HUES6 (cell line): ENCODE results near the gene GSG1L.
A peak's percentile ranks its signal among the peaks of the same experiment; 100 is the strongest.

Source experiments
- H3K27ac ChIP-seq: 2 replicates; pipeline ENCODE4 v1.7.0; 2013; ENCODE audit warnings: low read depth, mild to moderate bottlenecking, low read length, inconsistent platforms
- H3K27me3 ChIP-seq: 2 replicates; pipeline ENCODE4 v1.6.1; 2013; ENCODE audit warnings: low read length; ENCODE audit not compliant: control insufficient read depth, insufficient read depth
- H3K36me3 ChIP-seq: 2 replicates; pipeline ENCODE4 v1.6.1; 2013; ENCODE audit warnings: low read length; ENCODE audit not compliant: control insufficient read depth, insufficient read depth
- H3K4me1 ChIP-seq: 2 replicates; pipeline ENCODE4 v1.6.1; 2013; ENCODE audit warnings: low read length; ENCODE audit not compliant: control insufficient read depth, insufficient read depth
- H3K4me3 ChIP-seq: 2 replicates; pipeline ENCODE4 v1.5.1; 2013; ENCODE audit warnings: low read depth, low read length
- H3K9ac ChIP-seq: one replicate; pipeline ENCODE4 v1.6.1; 2013; ENCODE audit warnings: mild to moderate bottlenecking, low read length
- H3K9me3 ChIP-seq: 2 replicates; pipeline ENCODE4 v1.6.1; 2013; ENCODE audit warnings: low read depth, low read length; ENCODE audit not compliant: control insufficient read depth, insufficient read depth

GSG1L gene

DNA sequence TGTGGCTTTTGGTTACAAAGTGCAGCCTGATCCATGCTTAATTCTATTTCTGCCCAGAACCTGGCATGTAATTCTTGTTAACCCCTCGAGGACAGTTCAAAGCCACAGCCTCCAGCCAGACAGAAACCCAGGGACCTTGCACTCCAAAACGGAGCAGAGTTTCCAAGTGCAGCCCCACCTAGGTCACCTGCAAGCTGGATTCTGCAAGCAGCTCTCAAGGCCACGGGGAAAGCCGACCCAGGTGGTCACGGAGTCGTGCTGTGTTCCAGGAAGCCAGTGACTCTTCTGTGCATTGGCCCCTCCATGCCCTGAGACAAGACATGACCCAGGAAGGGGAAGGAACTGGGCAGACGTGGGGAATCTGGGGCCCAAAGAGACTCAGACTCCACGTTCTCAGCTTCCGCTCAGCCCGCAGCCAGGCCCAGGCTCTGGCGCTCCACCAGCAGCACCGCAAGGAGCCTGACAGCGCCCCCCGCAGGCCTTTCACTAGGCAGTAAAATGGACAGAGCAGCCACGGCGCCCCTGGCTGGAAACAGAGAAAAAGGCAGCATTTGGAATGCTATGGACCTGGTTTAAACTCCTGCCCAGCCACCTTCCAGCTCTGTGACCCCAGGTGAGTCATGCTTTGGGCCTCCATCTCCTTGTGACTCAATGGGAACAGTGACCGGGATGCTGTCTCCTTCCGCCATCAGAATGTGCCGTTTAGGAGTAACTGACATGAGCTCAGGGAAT lies 27.3 kb upstream of the GSG1L start:
- peaks cover 37% of the 10 kb centered on the region for H3K4me1 ChIP-seq
- no peaks in the 10 kb centered on the region for H3K27me3 ChIP-seq
- peak overlapping the region; percentile 24 for H3K9ac ChIP-seq
- peak overlapping the region; percentile 35; the same call in 1 of the 2 replicates for H3K27ac ChIP-seq
- no peaks in the 10 kb centered on the region for H3K9me3 ChIP-seq
- no peaks in the 10 kb centered on the region for H3K36me3 ChIP-seq
- H3K4me3 ChIP-seq = no peak overlapping the region

DNA sequence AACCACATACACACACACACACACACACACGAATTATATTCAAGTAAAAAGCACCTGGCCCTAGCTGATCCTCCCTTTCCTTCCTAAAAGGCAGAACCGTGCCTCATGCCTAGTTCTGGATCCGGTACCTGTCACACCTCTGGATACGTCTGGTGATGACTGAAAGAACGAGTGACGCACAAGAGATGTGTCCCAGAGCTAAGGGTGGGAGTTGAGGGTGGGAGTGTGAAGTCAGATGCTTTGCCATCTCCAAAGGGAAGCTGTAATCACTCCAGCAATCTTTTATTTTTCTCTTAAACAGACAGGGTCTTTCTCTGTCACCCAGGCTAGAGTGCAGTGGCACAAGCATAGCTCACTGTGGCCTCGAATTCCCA lies 26.5 kb upstream of the GSG1L start:
- Histone ChIP-seq H3K4me1 (peaks cover 37% of the 10 kb centered on the region), H3K9me3 (no peaks in the 10 kb centered on the region), H3K27ac (no peak overlapping the region), H3K9ac (no peak overlapping the region), H3K27me3 (no peaks in the 10 kb centered on the region), H3K36me3 (no peaks in the 10 kb centered on the region), H3K4me3 (no peak overlapping the region)

DNA sequence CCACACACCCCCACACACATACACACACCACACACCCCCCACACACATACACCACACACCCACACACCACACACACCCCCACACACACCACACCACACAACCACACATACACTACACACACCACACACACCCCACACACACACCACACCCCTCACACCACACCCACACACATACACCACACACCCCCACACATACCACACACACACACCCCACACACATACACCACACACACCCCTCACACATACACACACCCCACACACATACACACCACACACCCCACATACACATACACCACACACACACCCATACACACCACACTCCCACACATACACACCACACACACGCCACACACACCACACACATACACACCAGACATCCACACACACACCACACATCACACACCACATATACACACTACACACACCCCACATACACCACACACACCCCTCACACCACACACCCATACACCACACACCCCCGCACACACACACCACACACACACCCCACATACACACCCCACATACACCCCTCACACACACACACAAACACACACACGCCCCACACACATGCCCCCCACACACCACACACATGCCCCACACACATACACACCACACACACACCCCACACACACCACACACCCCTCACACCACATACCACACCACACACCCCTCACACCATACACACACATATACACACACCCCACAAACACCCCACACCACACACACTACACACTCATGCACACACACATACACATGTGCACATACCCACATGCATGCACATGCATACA lies 25.9 kb upstream of the GSG1L start:
- H3K36me3 ChIP-seq = no peaks in the 10 kb centered on the region
- H3K9ac ChIP-seq = no peak overlapping the region

DNA sequence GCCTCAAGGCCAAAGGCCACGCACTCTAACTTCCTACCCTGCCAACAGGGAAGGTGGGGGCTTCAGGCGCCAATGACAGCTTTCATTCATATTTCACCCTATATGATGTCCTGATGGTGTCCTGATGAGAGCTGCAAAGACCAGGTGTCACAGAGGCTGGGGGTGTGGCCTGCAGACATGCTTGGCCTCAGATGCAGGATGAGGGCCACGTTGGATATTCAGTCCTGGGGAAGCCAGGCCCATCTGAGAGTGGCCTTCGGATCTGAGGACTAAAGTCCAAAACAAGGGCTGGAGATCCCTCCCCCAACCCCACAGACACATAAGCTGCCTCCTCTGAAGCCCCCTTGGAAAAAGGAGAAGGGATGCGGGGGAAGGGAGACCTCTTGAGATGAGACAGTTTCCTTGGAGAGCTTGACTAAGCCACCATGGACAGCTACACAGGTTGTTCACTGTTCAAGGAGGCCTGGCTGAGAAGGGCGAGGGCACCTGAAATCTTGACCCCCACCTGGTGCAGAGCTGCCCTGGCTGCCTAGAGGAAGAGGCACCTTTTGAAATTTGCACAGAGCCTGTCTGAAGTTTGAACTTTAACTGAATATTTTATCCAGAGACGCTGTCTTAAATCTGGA lies 24.3 kb upstream of the GSG1L start:
- Histone ChIP-seq H3K9me3 (no peaks in the 10 kb centered on the region), H3K4me1 (peaks cover 23% of the 10 kb centered on the region), H3K36me3 (no peaks in the 10 kb centered on the region), H3K27me3 (no peaks in the 10 kb centered on the region), H3K27ac (no peak overlapping the region), H3K4me3 (no peak overlapping the region), H3K9ac (no peak overlapping the region)

More for the DNA sequence above, 25.9 kb upstream of the GSG1L start:
- no peaks in the 10 kb centered on the region for H3K27me3 ChIP-seq
- peaks cover 37% of the 10 kb centered on the region for H3K4me1 ChIP-seq
- H3K9me3 ChIP-seq = no peaks in the 10 kb centered on the region
- H3K4me3 ChIP-seq = no peak overlapping the region
- H3K27ac ChIP-seq = no peak overlapping the region

DNA sequence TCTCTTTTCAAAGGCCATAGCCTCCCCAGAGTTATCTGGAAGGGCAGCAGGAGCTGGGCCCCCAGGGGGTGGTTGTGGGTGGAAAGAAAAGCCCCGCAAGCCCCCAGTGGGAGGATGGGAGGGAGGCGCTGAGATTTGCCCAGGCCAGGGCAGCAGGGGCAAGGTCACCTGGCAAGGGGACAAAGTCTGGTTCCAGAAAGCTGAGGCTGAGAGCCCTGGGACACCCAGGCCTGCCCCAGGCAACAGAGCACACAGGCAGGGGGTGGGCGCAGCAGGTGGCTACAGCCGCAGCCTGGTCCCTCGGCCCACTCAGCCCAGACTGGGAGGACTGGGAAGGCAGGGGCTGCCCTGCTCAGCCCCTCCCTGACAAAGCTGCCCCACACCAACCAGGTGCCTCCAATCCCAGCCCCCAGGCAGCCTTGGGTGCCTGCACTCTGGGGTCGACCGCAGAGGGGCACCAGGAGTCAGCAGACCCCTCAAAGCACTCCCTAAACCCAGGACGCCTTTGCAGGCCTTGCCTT lies 23.7 kb upstream of the GSG1L start:
- Histone ChIP-seq H3K36me3 (no peaks in the 10 kb centered on the region), H3K27me3 (no peaks in the 10 kb centered on the region), H3K9me3 (no peaks in the 10 kb centered on the region), H3K27ac (no peak overlapping the region), H3K9ac (no peak overlapping the region), H3K4me3 (no peak overlapping the region), H3K4me1 (peaks cover 20% of the 10 kb centered on the region)

DNA sequence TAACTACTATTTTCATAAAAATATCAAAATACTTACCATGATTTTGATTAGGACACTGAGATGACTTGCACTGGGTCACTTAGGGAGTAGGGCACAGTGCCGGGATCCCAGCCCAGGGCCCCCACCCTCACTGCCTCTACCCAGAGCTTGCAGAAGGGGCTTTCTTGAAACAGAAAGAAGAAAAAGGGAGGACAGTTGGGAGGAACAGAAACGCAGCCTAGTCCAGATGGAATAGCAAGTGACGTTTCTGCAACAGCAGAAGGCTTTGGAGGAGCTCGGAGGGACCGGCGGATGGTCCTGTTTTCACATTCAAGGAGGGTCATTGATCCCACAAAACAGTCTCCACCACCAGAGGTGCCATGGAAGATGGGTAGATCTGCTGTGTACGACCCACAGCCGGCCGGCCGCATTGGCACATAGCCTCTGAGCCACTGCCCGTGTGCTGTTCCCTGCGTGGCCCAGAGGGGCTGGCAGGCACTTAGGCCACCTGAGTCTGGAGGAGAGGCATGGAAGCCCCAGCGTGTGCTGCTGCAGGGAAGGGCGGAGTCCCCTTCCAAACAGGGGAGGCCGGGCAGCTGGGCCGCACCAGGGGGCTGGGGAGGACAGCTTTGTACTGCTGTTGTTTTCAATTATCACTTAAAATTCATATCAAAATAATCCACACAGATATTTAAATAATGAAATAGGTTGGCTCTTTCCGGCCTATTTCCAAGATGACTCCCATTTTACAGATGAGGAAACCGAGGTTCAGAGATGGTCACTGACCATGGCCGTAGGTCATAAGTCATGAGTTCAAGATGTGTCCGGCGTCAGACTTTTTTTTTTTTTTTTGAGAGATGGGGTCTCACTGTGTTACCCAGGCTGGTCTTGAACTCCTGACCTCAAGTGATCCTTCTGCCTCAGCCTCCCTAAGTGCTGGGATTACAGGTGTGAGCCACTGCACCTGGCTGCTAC lies 22.9 kb upstream of the GSG1L start:
- Histone ChIP-seq H3K4me1 (peaks cover 14% of the 10 kb centered on the region), H3K27ac (no peak overlapping the region), H3K9me3 (no peaks in the 10 kb centered on the region)

DNA sequence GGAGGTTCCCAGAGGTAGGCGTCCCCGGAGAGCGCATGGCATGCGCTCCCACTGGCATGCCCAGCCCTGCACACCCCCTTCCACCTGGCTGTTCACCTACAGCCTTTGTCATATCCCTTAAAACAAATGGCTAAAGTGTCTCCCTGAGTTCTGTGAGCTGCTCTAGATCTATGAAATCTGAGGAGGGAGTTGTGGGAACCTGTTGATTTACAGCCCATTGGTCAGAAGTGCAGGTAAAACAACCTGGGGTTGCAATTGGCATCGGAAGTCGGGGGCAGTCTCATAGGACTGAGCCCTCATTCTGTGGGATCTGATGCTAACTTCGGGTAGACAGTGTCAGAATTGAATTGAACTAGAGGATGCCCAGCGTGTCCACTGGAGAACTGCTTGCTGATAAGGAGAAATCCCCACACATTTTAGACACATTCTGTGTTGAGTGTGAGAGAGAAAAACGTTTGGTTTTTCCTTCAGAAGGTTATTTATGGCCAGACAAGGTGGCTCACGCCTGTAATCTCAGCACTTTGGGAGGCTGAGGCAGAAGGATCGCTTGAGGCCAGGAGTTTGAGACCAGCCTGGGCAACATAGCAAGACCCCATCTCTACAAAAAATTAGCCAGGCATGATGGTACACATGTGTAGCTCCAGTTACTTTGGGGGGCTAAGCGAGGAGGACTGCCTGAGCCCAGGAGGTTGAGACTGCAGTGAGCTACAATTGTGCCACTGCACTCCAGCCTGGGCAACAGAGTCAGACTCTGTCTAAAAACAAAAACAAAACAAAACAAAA lies 22.1 kb upstream of the GSG1L start:
- Histone ChIP-seq H3K4me1 (peaks cover 5% of the 10 kb centered on the region; the same call in 1 of the 2 replicates), H3K4me3 (no peak overlapping the region), H3K36me3 (no peaks in the 10 kb centered on the region), H3K27ac (no peak overlapping the region), H3K9me3 (no peaks in the 10 kb centered on the region), H3K9ac (no peak overlapping the region), H3K27me3 (no peaks in the 10 kb centered on the region)

More for the DNA sequence above, 22.9 kb upstream of the GSG1L start:
- Histone ChIP-seq H3K36me3 (no peaks in the 10 kb centered on the region), H3K27me3 (no peaks in the 10 kb centered on the region), H3K4me3 (no peak overlapping the region), H3K9ac (no peak overlapping the region)

DNA sequence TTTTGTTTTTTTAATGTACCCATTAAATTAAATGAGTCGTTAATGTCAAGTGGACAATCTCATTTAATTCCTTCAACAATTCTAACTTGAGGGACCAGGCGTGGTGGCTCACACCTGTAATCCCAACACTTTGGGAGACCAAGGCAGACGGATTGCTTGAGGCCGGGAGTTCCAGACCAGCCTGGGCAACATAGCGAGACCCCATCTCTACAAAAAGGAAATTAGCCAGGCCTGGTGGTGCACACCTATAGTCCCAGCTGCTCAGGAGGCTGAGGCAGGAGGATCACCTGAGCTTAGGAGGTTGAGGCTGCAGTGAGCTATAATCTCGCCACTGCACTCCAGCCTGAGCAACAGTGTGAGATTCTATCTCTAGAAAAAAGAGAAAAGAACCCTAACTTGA lies 20.7 kb upstream of the GSG1L start:
- 0 out of 2 replicates have a peak, but pooled peaks cover 3% of the 10 kb centered on the region for H3K4me1 ChIP-seq
- H3K36me3 ChIP-seq = no peaks in the 10 kb centered on the region
- no peak overlapping the region for H3K9ac ChIP-seq
- H3K27ac ChIP-seq = no peak overlapping the region
- no peaks in the 10 kb centered on the region for H3K27me3 ChIP-seq
- H3K9me3 ChIP-seq = no peaks in the 10 kb centered on the region
- H3K4me3 ChIP-seq = no peak overlapping the region

DNA sequence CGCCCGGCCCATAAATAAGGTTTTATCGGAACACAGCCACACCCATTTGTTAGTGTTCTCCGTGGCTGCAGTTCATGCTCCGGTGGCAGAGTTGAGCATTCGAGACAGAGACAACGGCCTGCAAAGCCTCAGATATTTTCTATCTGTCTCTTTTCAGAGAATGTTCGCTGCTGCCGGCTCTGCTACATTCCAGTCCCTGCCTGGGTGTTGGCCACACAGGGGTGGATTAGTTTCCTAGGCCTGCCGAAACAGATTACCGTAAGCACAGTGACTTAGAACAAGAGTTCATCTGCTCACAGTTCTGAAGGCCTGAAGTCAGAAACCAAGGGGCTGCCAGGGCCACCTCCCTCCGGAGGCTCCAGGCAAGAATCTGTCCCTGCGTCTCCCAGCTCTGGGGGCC lies 19.1 kb upstream of the GSG1L start:
- no peak overlapping the region for H3K4me3 ChIP-seq
- no peaks in the 10 kb centered on the region for H3K4me1 ChIP-seq
- no peak overlapping the region for H3K9ac ChIP-seq
- no peaks in the 10 kb centered on the region for H3K36me3 ChIP-seq
- no peak overlapping the region for H3K27ac ChIP-seq
- H3K27me3 ChIP-seq = no peaks in the 10 kb centered on the region
- no peaks in the 10 kb centered on the region for H3K9me3 ChIP-seq
